Measurements from ENCODE around the gene SLC25A11. TPM values are rescaled to one million over a fixed set of nuclear protein-coding genes. Genes with fewer than 3 reads are reported as not detected.

SLC25A11 gene
- total RNA-seq, 1 experiment from 2014 or later = 75.1 TPM

DNA sequence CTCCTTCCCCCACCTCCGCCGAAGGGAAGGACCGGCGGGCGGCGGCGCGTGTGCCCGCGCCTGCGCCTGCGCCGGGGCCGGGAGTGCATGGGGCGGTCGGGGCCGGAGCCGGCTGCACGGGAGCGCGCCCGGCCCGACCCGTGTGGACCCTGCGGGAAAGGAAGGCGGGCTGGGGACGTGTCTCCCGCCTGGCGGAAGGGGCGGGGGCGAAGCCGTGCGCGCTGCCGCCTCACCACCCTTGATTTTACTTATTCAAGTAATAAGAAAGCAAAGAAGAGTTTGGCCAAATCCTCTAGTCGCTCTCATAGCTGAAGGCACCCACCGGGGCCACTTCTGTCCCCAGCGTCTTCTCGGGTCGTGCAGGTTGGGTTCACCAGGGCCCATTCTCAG, 9.1 kb upstream of the SLC25A11 start:
- H3K79me2 ChIP-seq (ENCODE audit: insufficient read depth, low read length) = peaks cover 56% of the 10 kb centered on the region
- peaks cover 9 to 22% of the 10 kb centered on the region in 2 experiments; a peak in 2 of 4 replicates for H3K36me3 ChIP-seq (ENCODE audit: control insufficient read depth in 1 of 2, insufficient read depth in 2 of 2, low read length in 2 of 2)
- ATAC-seq = peak; percentile 63
- no peaks in the 10 kb centered on the region for H3K9me3 ChIP-seq (ENCODE audit: control insufficient read depth in 1 of 2, insufficient read depth in 1 of 2, low read depth in 1 of 2, low read length in 2 of 2)
- ChIA-PET RAD21 (ENCODE audit: low non-redundant PET in 1 of 2, low total read pairs in 2 of 2, uncharacterized antibody in 2 of 2, unreplicated experiment in 2 of 2) (no interaction called here), POLR2A (interaction anchor here (0.6 to 4.7 kb wide), 4 partner anchors 9 to 27 kb away, joined by 3 to 45 read pairs (median 9); partner anchors contain the start of genes RNF167, SLC25A11 and SPAG7), CTCF (interaction anchor here (1.4 kb wide), 1 partner anchor 9 kb away, joined by 3 read pairs; the partner anchor contains the start of genes RNF167 and SLC25A11)
- H3K27me3 ChIP-seq (ENCODE audit: insufficient read depth, low read length) = no peaks in the 10 kb centered on the region
- peaks cover 35 to 70% of the 10 kb centered on the region in 2 experiments for H3K4me1 ChIP-seq (ENCODE audit: control insufficient read depth in 1 of 2, insufficient read depth in 2 of 2, low read length in 2 of 2)
- peak overlapping the region; percentile 99 for H3K27ac ChIP-seq (ENCODE audit: low read depth, low read length)
- H3K4me3 ChIP-seq (replicated peaks in 1 of 2; ENCODE audit: low read depth in 1 of 2, low read length in 2 of 2) = peak overlapping the region; percentile 96 to 97
- H3K9me2 ChIP-seq (ENCODE audit: insufficient read depth) = no peaks in the 10 kb centered on the region
- peak overlapping the region; percentile 97 for H3K9ac ChIP-seq (ENCODE audit: low read length)
- BruUV-seq (replicated peaks) = no TSS peak
- intact Hi-C loops (cut with micrococcal nuclease) = loop anchor here (1.0 to 5.0 kb wide), 2 partner anchors 9 to 38 kb away; partner anchors contain the start of genes CAMTA2, RNF167 and SLC25A11
- H4K20me1 ChIP-seq (ENCODE audit: insufficient read depth) = peaks cover 12% of the 10 kb centered on the region; the same call in 1 of the 2 replicates
- peak; percentile 64 for DNase-seq (ENCODE audit: low read depth, low spot score)
- H2AFZ ChIP-seq (ENCODE audit: low read depth, low read length, poor library complexity, severe bottlenecking) = no peak overlapping the region
- H3K4me2 ChIP-seq (ENCODE audit: low read length) = peak overlapping the region; percentile 100
- TF ChIP-seq CEBPB (IDR thresholded peaks at IDR 0.05; ENCODE audit: low read depth) (no peak), POLR2AphosphoS5 (IDR thresholded peaks at IDR 0.05; ENCODE audit: low read depth, low read length) (peak; percentile 64), EGR1 (IDR thresholded peaks at IDR 0.05; ENCODE audit: low read depth) (peak; percentile 55; the same call in 1 of the 2 replicates), EZH2 (IDR thresholded peaks at IDR 0.05) (no peak), ZBTB33 (IDR thresholded peaks at IDR 0.05; ENCODE audit: extremely low read depth, insufficient replicate concordance, low read length) (no peak), TCF7L2 (IDR thresholded peaks at IDR 0.05; ENCODE audit: borderline replicate concordance, extremely low read depth, insufficient read depth, insufficient read length) (no peak), RAD21 (IDR thresholded peaks at IDR 0.05; ENCODE audit: low read depth) (no peak), ZFX (IDR thresholded peaks at IDR 0.05) (no peak), EZH2phosphoT487 (IDR thresholded peaks at IDR 0.05; ENCODE audit: borderline replicate concordance) (no peak), CBX3 (IDR thresholded peaks at IDR 0.05; ENCODE audit: low read depth) (no peak), FOSL1 (IDR thresholded peaks at IDR 0.05; ENCODE audit: low read depth) (no peak), ZNF274 (IDR thresholded peaks at IDR 0.05; ENCODE audit: low read depth, low read length) (no peak), REST (IDR thresholded peaks at IDR 0.05; ENCODE audit: low read depth) (no peak), CTCF (IDR thresholded peaks at IDR 0.05 in 2 of 3, conservative IDR thresholded peaks at IDR 0.05 in 1 of 3; ENCODE audit: borderline replicate concordance in 1 of 3, insufficient read depth in 1 of 3, low read depth in 2 of 3, low read length in 2 of 3) (no peak), ELF1 (IDR thresholded peaks at IDR 0.05; ENCODE audit: borderline replicate concordance, low read depth) (no peak), SRF (IDR thresholded peaks at IDR 0.05; ENCODE audit: low read depth) (no peak), POLR2A (IDR thresholded peaks at IDR 0.05; ENCODE audit: borderline replicate concordance, extremely low read depth, insufficient read depth, insufficient read length) (peak; percentile 66), SP1 (IDR thresholded peaks at IDR 0.05; ENCODE audit: low read depth) (no peak), MAX (IDR thresholded peaks at IDR 0.05) (peak; percentile 21; the same call in 1 of the 2 replicates), YY1 (IDR thresholded peaks at IDR 0.05; ENCODE audit: extremely low read depth, insufficient replicate concordance, low read depth, low read length) (no peak)
